T-helper 2 cell treated with Interferon-gamma antibody and Interleukin-4, amounts not matched to agents 5 μg/mL and 100 μg/mL, for 36 hours (primary cell): ENCODE data around the gene TMIGD2.

ENCODE experiments used
- DNase-seq: peaks from one replicate; pipeline ENCODE4 v3.0.0; 2021; ENCODE audit warnings: low spot score
- H3K27ac Mint-ChIP-seq: one replicate; pipeline ENCODE4 v1.8.0; 2021; ENCODE audit warnings: mild to moderate bottlenecking, mixed read lengths
- H3K27me3 Mint-ChIP-seq: one replicate; pipeline ENCODE4 v1.8.0; 2021; ENCODE audit warnings: low read depth, mixed read lengths
- H3K36me3 Mint-ChIP-seq: one replicate; pipeline ENCODE4 v1.8.0; 2021; ENCODE audit warnings: low read depth, mixed read lengths
- H3K4me1 Mint-ChIP-seq: one replicate; pipeline ENCODE4 v1.8.0; 2021; ENCODE audit warnings: low read depth, mixed read lengths
- H3K4me3 Mint-ChIP-seq: one replicate; pipeline ENCODE4 v1.8.0; 2022; ENCODE audit warnings: mild to moderate bottlenecking, moderate library complexity, mixed read lengths
- H3K9me3 Mint-ChIP-seq: one replicate; pipeline ENCODE4 v1.8.0; 2021; ENCODE audit warnings: mixed read lengths

TMIGD2 gene

GRCh38 chr19:4318460-4318859, 16.3 kb upstream of the TMIGD2 start:
- Mint-ChIP-seq H3K27me3 (no peaks in the 10 kb centered on the region), H3K4me1 (no peaks in the 10 kb centered on the region), H3K9me3 (peaks cover 23% of the 10 kb centered on the region), H3K36me3 (peaks cover 19% of the 10 kb centered on the region), H3K27ac (no peak overlapping the region), H3K4me3 (no peak overlapping the region)
- no peak for DNase-seq

DNA sequence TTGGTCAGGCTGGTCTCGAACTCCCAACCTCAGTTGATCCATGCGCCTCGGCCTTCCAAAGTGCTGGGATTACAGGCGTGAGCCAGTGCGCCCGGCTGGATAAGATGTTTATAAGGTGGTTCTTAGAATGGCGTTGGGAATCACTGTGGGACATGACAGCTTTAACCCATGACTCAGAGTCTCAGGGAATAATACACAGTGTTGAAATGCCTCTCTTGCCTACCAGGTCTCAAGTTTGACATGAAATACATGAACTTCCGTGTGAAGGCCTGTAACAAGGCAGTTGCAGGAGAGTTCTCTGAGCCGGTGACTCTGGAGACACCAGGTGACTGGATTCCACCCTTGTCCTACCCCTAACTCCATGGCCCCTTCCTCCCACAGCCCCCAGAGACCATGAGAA, 14.8 kb upstream of the TMIGD2 start:
- H3K27me3 Mint-ChIP-seq, result no peaks in the 10 kb centered on the region

GRCh38 chr19:4313847-4314490, 11.8 kb upstream of the TMIGD2 start:
- Mint-ChIP-seq H3K27ac (no peak overlapping the region), H3K4me1 (no peaks in the 10 kb centered on the region), H3K36me3 (peaks cover 11% of the 10 kb centered on the region), H3K9me3 (peaks cover 8% of the 10 kb centered on the region), H3K4me3 (no peak overlapping the region), H3K27me3 (no peaks in the 10 kb centered on the region)
- no peak for DNase-seq

More for the DNA sequence above, 14.8 kb upstream of the TMIGD2 start:
- no peak for DNase-seq
- peaks cover 23% of the 10 kb centered on the region for H3K9me3 Mint-ChIP-seq
- H3K4me1 Mint-ChIP-seq, result no peaks in the 10 kb centered on the region
- H3K4me3 Mint-ChIP-seq, result no peak overlapping the region
- peaks cover 19% of the 10 kb centered on the region for H3K36me3 Mint-ChIP-seq
- no peak overlapping the region for H3K27ac Mint-ChIP-seq

- peaks cover 2% of the 10 kb centered on the region for H3K36me3 Mint-ChIP-seq
- no peaks in the 10 kb centered on the region for H3K27me3 Mint-ChIP-seq
- H3K4me1 Mint-ChIP-seq, result peaks cover 2% of the 10 kb centered on the region
- no peak overlapping the region for H3K27ac Mint-ChIP-seq
- no peak overlapping the region for H3K4me3 Mint-ChIP-seq
- no peak for DNase-seq
- no peaks in the 10 kb centered on the region for H3K9me3 Mint-ChIP-seq
These were observed 8.3 kb upstream of the TMIGD2 start for GRCh38 chr19:4310247-4311121.

DNA sequence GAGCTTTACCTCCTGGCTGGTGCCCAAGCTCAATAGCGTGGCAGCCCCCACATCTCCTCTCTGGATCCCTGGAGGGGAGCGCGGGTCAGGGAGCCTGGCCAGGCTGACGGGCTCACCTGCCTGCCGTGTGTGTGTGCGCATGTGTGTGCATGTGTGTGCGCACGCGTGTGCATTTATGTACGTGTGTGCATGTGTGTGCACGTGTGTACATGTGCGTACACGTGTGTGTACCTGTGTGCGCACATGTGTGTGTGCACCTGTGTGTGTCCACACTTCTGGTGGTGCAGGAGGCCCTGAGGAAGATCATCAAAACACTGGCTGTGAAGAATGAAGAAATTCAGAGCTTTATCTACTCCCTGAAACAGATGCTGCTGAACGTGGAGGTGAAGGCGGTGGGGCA, 3.5 kb upstream of the TMIGD2 start:
- DNase-seq, result no peak
- H3K4me1 Mint-ChIP-seq, result peaks cover 20% of the 10 kb centered on the region
- no peaks in the 10 kb centered on the region for H3K36me3 Mint-ChIP-seq
- peak overlapping the region; percentile 64 for H3K4me3 Mint-ChIP-seq
- no peaks in the 10 kb centered on the region for H3K9me3 Mint-ChIP-seq
- no peak overlapping the region for H3K27ac Mint-ChIP-seq
- H3K27me3 Mint-ChIP-seq, result no peaks in the 10 kb centered on the region

GRCh38 chr19:4305257-4305612, 3.0 kb upstream of the TMIGD2 start:
- H3K4me1 Mint-ChIP-seq, result peaks cover 23% of the 10 kb centered on the region
- no peaks in the 10 kb centered on the region for H3K9me3 Mint-ChIP-seq
- no peaks in the 10 kb centered on the region for H3K36me3 Mint-ChIP-seq
- DNase-seq, result no peak
- peak overlapping the region; percentile 64 for H3K4me3 Mint-ChIP-seq
- H3K27ac Mint-ChIP-seq, result no peak overlapping the region
- no peaks in the 10 kb centered on the region for H3K27me3 Mint-ChIP-seq

GRCh38 chr19:4304538-4305256, 2.5 kb upstream of the TMIGD2 start, which contains the start of gene FSD1:
TSS of gene FSD1 (plus strand) at chr19:4304598. CDS start at chr19:4304747, 149 bp downstream.
- H3K36me3 Mint-ChIP-seq, result no peaks in the 10 kb centered on the region
- H3K27me3 Mint-ChIP-seq, result no peaks in the 10 kb centered on the region

DNA sequence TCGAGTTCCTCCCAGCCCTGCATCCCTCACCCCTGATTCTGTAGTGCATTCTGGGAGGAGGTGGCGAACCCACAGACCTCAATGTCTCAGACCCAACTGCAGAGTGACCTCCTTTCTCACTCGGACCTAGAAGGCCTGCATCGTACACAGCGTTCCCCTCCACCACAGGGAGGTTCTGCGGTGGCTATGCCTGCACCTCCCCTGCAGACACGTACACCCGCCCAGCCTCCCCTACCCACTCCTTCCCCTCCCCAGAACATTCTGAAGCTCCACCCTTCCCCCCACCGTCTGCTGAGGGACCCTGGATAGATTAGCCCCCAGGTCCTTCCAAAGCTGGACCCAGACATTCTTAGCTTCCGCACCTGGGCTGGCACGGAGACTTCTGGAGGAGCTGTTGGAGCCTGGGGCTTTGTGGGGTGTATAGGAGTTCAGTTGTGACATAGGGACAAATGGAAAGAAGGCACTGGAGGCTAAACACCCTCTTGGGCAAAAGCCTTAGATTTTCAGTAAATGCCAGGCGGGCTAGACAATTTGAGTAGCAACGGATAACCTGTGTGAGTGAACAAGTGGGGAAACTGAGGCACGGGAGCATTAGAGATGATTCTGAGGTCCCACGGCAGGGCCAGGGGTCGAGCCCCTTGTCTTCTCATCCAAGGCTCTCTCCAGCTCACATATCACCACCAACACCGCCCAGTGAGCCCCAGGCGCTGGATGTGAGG, 1.8 kb upstream of the TMIGD2 start:
- H3K4me3 Mint-ChIP-seq, result peak overlapping the region; percentile 65
- peak overlapping the region; percentile 36 for H3K27ac Mint-ChIP-seq
- H3K9me3 Mint-ChIP-seq, result no peaks in the 10 kb centered on the region
- no peaks in the 10 kb centered on the region for H3K36me3 Mint-ChIP-seq
- DNase-seq, result no peak
- peaks cover 23% of the 10 kb centered on the region for H3K4me1 Mint-ChIP-seq
- no peaks in the 10 kb centered on the region for H3K27me3 Mint-ChIP-seq

More at GRCh38 chr19:4304538-4305256, 2.5 kb upstream of the TMIGD2 start, which contains the start of gene FSD1:
- DNase-seq, result peak; percentile 82
- no peaks in the 10 kb centered on the region for H3K9me3 Mint-ChIP-seq
- H3K4me1 Mint-ChIP-seq, result peaks cover 23% of the 10 kb centered on the region
- H3K27ac Mint-ChIP-seq, result peak within 1 kb of the TSS; percentile 36
- H3K4me3 Mint-ChIP-seq, result peak within 1 kb of the TSS; percentile 65

DNA sequence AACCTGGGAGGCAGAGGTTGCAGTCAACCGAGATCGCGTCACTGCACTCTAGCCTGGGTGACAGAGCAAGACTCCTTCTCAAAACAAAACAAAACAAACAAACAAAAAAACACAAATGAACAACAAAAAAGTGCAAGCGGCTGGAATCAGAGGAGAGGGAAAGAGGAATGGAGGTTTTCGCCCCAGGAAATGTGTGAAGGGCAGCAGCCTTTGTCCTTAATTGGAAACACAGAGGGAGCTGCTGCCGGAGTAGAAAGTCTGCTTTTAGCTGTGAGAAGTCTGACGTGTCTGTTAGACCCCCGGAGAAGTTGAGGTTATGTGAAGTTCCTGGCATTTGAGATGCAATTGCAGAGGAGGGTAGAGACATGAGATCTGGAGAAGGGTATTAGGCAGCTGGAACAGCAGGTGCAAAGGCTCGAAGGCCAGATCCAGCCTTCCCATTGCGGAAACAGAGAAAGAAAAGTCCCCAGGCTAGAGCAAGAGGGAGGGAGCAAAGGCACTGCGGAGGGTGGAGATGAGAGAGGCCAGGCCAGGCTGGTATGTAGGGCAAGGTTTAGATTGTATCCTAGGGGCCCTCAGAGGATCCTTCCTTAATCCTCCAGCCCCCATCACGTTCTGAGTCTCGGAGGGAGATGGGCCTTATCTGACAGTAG, 473 bp downstream of the TMIGD2 start:
- H3K9me3 Mint-ChIP-seq, result no peaks in the 10 kb centered on the region
- no peaks in the 10 kb centered on the region for H3K27me3 Mint-ChIP-seq
- peaks cover 27% of the 10 kb centered on the region for H3K4me1 Mint-ChIP-seq
- H3K4me3 Mint-ChIP-seq, result peak overlapping the region; percentile 77
- DNase-seq, result no peak
- H3K36me3 Mint-ChIP-seq, result no peaks in the 10 kb centered on the region
- peak overlapping the region; percentile 88 for H3K27ac Mint-ChIP-seq

DNA sequence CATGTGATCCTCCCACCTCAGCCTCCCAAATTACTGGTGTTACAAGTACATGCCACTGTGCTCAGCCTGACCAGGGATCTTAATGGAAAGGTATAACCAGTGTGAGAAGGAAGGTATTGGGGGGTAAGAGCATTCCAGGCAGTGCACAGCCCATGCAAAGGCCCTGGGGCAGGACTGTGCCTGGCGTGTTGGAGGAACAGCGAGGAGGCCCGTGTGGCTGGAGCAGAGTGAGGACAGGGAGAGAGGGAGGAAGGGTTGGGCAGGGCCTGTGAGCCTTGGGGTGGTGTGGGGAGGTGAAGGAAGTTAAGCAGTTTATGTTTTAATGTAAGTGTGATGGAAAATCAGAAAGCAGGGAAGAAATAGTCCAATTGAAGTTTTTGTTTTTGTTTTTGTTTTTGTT, 1.6 kb downstream of the TMIGD2 start:
- Mint-ChIP-seq H3K9me3 (no peaks in the 10 kb centered on the region), H3K27ac (peak overlapping the region; percentile 50), H3K36me3 (no peaks in the 10 kb centered on the region), H3K4me1 (peaks cover 25% of the 10 kb centered on the region), H3K27me3 (no peaks in the 10 kb centered on the region), H3K4me3 (peak overlapping the region; percentile 65)
- DNase-seq, result no peak

- Mint-ChIP-seq H3K27ac (peak overlapping the region; percentile 74), H3K9me3 (no peaks in the 10 kb centered on the region), H3K36me3 (no peaks in the 10 kb centered on the region), H3K27me3 (no peaks in the 10 kb centered on the region), H3K4me3 (peak overlapping the region; percentile 7), H3K4me1 (peaks cover 21% of the 10 kb centered on the region)
- no peak for DNase-seq
These were observed 3.2 kb downstream of the TMIGD2 start for GRCh38 chr19:4298810-4299550.

- H3K27me3 Mint-ChIP-seq, result no peaks in the 10 kb centered on the region
- peak overlapping the region; percentile 74 for H3K27ac Mint-ChIP-seq
- H3K4me1 Mint-ChIP-seq, result peaks cover 17% of the 10 kb centered on the region
- H3K9me3 Mint-ChIP-seq, result no peaks in the 10 kb centered on the region
- H3K36me3 Mint-ChIP-seq, result no peaks in the 10 kb centered on the region
- H3K4me3 Mint-ChIP-seq, result peak overlapping the region; percentile 7
- peak; percentile 26 for DNase-seq
These were observed 4.0 kb downstream of the TMIGD2 start for GRCh38 chr19:4297901-4298809.
